Measurements from ENCODE around the gene NDST1. TPM values are rescaled to one million over a fixed set of nuclear protein-coding genes. Genes with fewer than 3 reads are reported as not detected.

The NDST1 gene
- total RNA-seq, 6 experiments from 2014 or later: 126 to 199 (median 147) TPM

DNA sequence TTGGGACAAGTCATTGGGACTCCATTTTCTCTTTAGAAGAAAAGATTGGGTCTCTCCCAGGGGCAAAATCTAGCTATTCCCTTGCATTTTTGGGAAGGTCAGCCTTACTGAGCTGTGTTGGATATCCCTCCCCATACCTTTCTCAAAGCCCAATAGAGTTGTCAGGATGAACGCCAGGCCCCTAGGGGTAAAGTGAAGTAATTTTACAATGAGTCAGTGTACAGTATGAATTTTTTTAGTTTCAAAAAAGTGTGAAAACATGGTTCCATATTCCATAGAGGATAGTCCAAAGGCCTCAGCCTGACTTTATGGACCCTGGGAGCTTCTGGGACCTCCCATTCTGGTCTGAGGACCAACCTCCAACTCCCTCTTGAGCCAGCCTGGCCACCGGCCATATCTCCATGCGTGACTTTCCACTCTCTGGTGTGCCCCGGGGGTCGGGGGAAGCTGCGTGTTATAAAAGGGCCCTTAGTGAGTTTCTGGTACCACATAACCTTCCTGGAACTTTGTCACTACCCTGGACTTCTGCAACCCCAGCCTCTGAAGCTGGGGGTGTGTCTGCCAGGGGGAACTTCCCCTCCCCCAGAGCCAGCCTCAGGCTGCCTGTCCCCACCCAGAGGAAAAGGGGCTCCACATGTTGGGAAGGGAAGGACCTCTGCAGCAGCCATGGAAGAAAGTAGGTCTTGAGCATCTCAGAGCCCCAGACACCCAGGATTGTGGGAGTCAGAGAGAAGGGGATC is 80.1 kb downstream of the NDST1 start:
- Mint-ChIP-seq H3K27me3 (ENCODE audit: insufficient read depth) (peaks cover 3% of the 10 kb centered on the region), H3K27ac (no peak overlapping the region), H3K4me3 (no peak overlapping the region), H3K9me3 (no peaks in the 10 kb centered on the region), H3K36me3 (ENCODE audit: low read depth) (no peaks in the 10 kb centered on the region), H3K4me1 (ENCODE audit: low read depth) (peaks cover 11% of the 10 kb centered on the region)
- TF ChIP-seq CTCF (IDR thresholded peaks at IDR 0.05): peak; percentile 31; the same call in 1 of the 2 replicates
- DNase-seq: no peak

DNA sequence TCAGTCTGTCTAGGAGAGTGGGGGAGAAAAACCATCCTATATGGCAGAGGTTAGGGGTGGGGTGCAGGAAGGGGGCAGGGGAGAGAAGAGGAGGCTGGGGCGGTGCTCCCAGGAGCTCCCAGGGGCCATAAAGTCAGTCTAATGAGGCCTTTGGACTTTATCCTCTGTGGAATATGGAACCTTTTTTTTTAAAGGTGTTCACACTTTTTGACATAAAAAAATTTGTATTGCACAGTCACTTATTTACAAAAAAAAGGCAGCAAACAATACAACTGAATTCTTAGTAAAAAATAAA is 80.6 kb downstream of the NDST1 start:
- peaks cover 2% of the 10 kb centered on the region; the same call in 1 of the 2 replicates for H3K27me3 Mint-ChIP-seq (ENCODE audit: insufficient read depth)
- peaks cover 12% of the 10 kb centered on the region for H3K4me1 Mint-ChIP-seq (ENCODE audit: low read depth)
- H3K9me3 Mint-ChIP-seq: no peaks in the 10 kb centered on the region
- no peaks in the 10 kb centered on the region for H3K36me3 Mint-ChIP-seq (ENCODE audit: low read depth)
- H3K27ac Mint-ChIP-seq: no peak overlapping the region
- no peak for TF ChIP-seq CTCF (IDR thresholded peaks at IDR 0.05)
- no peak overlapping the region for H3K4me3 Mint-ChIP-seq
- DNase-seq: no peak

- no peaks in the 10 kb centered on the region for H3K9me3 Mint-ChIP-seq
- peaks cover 17% of the 10 kb centered on the region for H3K4me1 Mint-ChIP-seq (ENCODE audit: low read depth)
- H3K27me3 Mint-ChIP-seq (ENCODE audit: insufficient read depth): no peaks in the 10 kb centered on the region; the same call in none of the 2 replicates
- no peak overlapping the region for H3K4me3 Mint-ChIP-seq
- no peak overlapping the region for H3K27ac Mint-ChIP-seq
- no peaks in the 10 kb centered on the region for H3K36me3 Mint-ChIP-seq (ENCODE audit: low read depth)
- peak; percentile 73 for TF ChIP-seq CTCF (IDR thresholded peaks at IDR 0.05)
- DNase-seq: peak; percentile 32
Measured at GRCh38 chr5:150589862-150590601, 82.1 kb downstream of the NDST1 start.

- H3K27me3 Mint-ChIP-seq (ENCODE audit: insufficient read depth): peaks cover 2% of the 10 kb centered on the region; the same call in 1 of the 2 replicates
- TF ChIP-seq CTCF (IDR thresholded peaks at IDR 0.05): no peak
- H3K27ac Mint-ChIP-seq: no peak overlapping the region
- DNase-seq: no peak
- H3K4me3 Mint-ChIP-seq: no peak overlapping the region
- no peaks in the 10 kb centered on the region for H3K36me3 Mint-ChIP-seq (ENCODE audit: low read depth)
- H3K9me3 Mint-ChIP-seq: no peaks in the 10 kb centered on the region
- peaks cover 17% of the 10 kb centered on the region for H3K4me1 Mint-ChIP-seq (ENCODE audit: low read depth)
Measured at GRCh38 chr5:150590979-150591695, 83.2 kb downstream of the NDST1 start.

DNA sequence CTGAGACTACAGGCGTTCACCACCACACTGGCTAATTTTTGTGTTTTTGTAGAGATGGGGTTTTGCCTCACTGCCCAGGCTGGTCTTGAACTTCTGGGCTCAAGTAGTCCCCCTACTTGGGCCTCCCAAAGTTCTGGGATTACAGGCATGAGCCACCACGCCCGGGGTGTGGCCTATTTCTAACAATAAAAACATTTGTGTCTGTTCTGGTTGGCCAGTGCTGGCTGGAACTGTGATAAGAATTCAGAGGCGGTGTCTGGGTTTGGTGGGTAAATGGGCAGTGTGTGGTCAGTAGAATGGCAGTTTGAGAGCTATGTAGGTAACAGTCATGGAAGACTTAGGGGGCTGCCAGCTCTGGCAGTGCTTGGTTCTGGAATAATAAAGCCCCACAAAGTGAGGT is 85.7 kb downstream of the NDST1 start:
- H3K36me3 Mint-ChIP-seq (ENCODE audit: low read depth): no peaks in the 10 kb centered on the region
- peaks cover 2% of the 10 kb centered on the region; the same call in 1 of the 2 replicates for H3K27me3 Mint-ChIP-seq (ENCODE audit: insufficient read depth)
- H3K4me3 Mint-ChIP-seq: no peak overlapping the region
- DNase-seq: no peak
- H3K9me3 Mint-ChIP-seq: no peaks in the 10 kb centered on the region
- no peak for TF ChIP-seq CTCF (IDR thresholded peaks at IDR 0.05)
- H3K4me1 Mint-ChIP-seq (ENCODE audit: low read depth): peaks cover 17% of the 10 kb centered on the region
- no peak overlapping the region for H3K27ac Mint-ChIP-seq
